Neuronal stem cell (in vitro differentiated cells): ENCODE data around the gene KTN1. TPM values are rescaled to one million over a fixed set of nuclear protein-coding genes. Genes with fewer than 3 reads are reported as not detected.

ENCODE experiments used
- DNase-seq: peaks from one replicate; pipeline ENCODE4 v3.0.0-alpha.2; 2013; ENCODE audit warnings: low spot score
- H2AFZ ChIP-seq: one replicate; pipeline ENCODE4 v1.6.1; 2013; ENCODE audit warnings: mild to moderate bottlenecking, low read length, inconsistent platforms
- H2AK5ac ChIP-seq: 2 replicates; pipeline ENCODE4 v1.6.1; 2013; ENCODE audit warnings: low read depth, mild to moderate bottlenecking, inconsistent platforms, low read length, moderate library complexity, mixed read lengths
- H2BK120ac ChIP-seq: 2 replicates; pipeline ENCODE4 v1.6.1; 2013; ENCODE audit warnings: low read depth, mild to moderate bottlenecking, inconsistent platforms, low read length, moderate library complexity, mixed read lengths
- H2BK12ac ChIP-seq: one replicate; pipeline ENCODE4 v1.6.1; 2013; ENCODE audit warnings: low read length, inconsistent platforms
- H2BK15ac ChIP-seq: 2 replicates; pipeline ENCODE4 v1.6.1; 2013; ENCODE audit warnings: mild to moderate bottlenecking, low read length, inconsistent platforms, mixed read lengths
- H2BK5ac ChIP-seq: one replicate; pipeline ENCODE4 v1.6.1; 2013; ENCODE audit warnings: inconsistent platforms, mild to moderate bottlenecking, low read length, moderate library complexity
- H3K14ac ChIP-seq: one replicate; pipeline ENCODE4 v1.6.1; 2013; ENCODE audit warnings: low read length, inconsistent platforms
- H3K18ac ChIP-seq: 2 replicates; pipeline ENCODE4 v1.6.1; 2013; ENCODE audit warnings: low read length, inconsistent platforms
- H3K23ac ChIP-seq: 2 replicates; pipeline ENCODE4 v1.6.1; 2013; ENCODE audit warnings: low read depth, mild to moderate bottlenecking, mixed read lengths, low read length, inconsistent platforms; ENCODE audit not compliant: poor library complexity
- H3K27ac ChIP-seq: replicated peaks from 3 replicates; pipeline ENCODE4 v1.5.1; 2013; ENCODE audit warnings: low read length, inconsistent platforms
- H3K27me3 ChIP-seq, 3 experiments: 2 replicates each; pipeline ENCODE4 v1.6.1; 2013; ENCODE audit warnings: low read length in 3 of 3, mild to moderate bottlenecking in 2 of 3, inconsistent platforms in 1 of 3, low read depth in 1 of 3, mixed read lengths in 1 of 3, moderate library complexity in 1 of 3; ENCODE audit not compliant: control insufficient read depth in 3 of 3, insufficient read depth in 3 of 3
- H3K36me3 ChIP-seq, 2 donors: replicated peaks in 1 of 2; 2 replicates each; pipeline ENCODE4 v1.6.1; 2013; ENCODE audit warnings: low read length in 2 of 2; ENCODE audit not compliant: control insufficient read depth in 2 of 2, insufficient read depth in 2 of 2
- H3K4ac ChIP-seq: 2 replicates; pipeline ENCODE4 v1.6.1; 2013; ENCODE audit warnings: inconsistent platforms, mild to moderate bottlenecking, low read length, moderate library complexity
- H3K4me1 ChIP-seq, 2 donors: 1 replicate in 1 of 2; 2 replicates in 1 of 2; pipeline ENCODE4 v1.6.1; 2013; ENCODE audit warnings: low read length in 2 of 2, low read depth in 1 of 2; ENCODE audit not compliant: control insufficient read depth in 2 of 2, insufficient read depth in 1 of 2
- H3K4me2 ChIP-seq: one replicate; pipeline ENCODE4 v1.6.1; 2013; ENCODE audit warnings: mild to moderate bottlenecking, low read length, inconsistent platforms; ENCODE audit not compliant: insufficient read depth, poor library complexity, severe bottlenecking
- H3K4me3 ChIP-seq, 2 donors: 2 replicates each; pipeline ENCODE4 v1.5.1; 2013; ENCODE audit warnings: low read length in 2 of 2, mild to moderate bottlenecking in 2 of 2, inconsistent platforms in 1 of 2, moderate library complexity in 1 of 2
- H3K79me1 ChIP-seq: one replicate; pipeline ENCODE4 v1.6.1; 2013; ENCODE audit warnings: low read depth, mild to moderate bottlenecking, inconsistent platforms, low read length, moderate library complexity
- H3K9ac ChIP-seq: one replicate; pipeline ENCODE4 v1.6.1; 2013; ENCODE audit warnings: mild to moderate bottlenecking, low read depth, low read length, inconsistent platforms; ENCODE audit not compliant: poor library complexity
- H3K9me3 ChIP-seq, 2 donors: replicated peaks in 1 of 2; 2 replicates each; pipeline versions ENCODE3 to v1.6.1; 2013; ENCODE audit warnings: low read length in 2 of 2, mild to moderate bottlenecking in 2 of 2, inconsistent platforms in 1 of 2, low read depth in 1 of 2, mixed read lengths in 1 of 2, moderate library complexity in 1 of 2; ENCODE audit not compliant: control insufficient read depth in 2 of 2, insufficient read depth in 1 of 2
- H4K8ac ChIP-seq: one replicate; pipeline ENCODE4 v1.6.1; 2013; ENCODE audit warnings: low read depth, mild to moderate bottlenecking, inconsistent platforms, low read length, moderate library complexity
- H4K91ac ChIP-seq: one replicate; pipeline ENCODE4 v1.6.1; 2013; ENCODE audit warnings: low read length, low read depth, mild to moderate bottlenecking, inconsistent platforms; ENCODE audit not compliant: poor library complexity
- WGBS, 2 donors: extraction: QIAGEN DNeasy Blood & Tissue Kit; methylation state at CpG; one replicate each; pipeline ENCODE4 v1.1.7; 2013; ENCODE audit warnings: missing lambda C conversion rate in 2 of 2, mixed read lengths in 1 of 2; ENCODE audit not compliant: insufficient read length in 2 of 2, insufficient replicate concordance in 1 of 2; ENCODE audit errors: extremely low coverage in 2 of 2; 5-methylcytosine and 5-hydroxymethylcytosine counted together
- small RNA-seq: library from polyadenylated mRNA; stranded (forward); fragments of <200 nt; extraction: miRNeasy Mini kit (QIAGEN cat#:217004); gene quantifications from one replicate; pipeline ENCODE3, GENCODE V24; 2013; ENCODE audit not compliant: insufficient read depth

KTN1 gene

DNA sequence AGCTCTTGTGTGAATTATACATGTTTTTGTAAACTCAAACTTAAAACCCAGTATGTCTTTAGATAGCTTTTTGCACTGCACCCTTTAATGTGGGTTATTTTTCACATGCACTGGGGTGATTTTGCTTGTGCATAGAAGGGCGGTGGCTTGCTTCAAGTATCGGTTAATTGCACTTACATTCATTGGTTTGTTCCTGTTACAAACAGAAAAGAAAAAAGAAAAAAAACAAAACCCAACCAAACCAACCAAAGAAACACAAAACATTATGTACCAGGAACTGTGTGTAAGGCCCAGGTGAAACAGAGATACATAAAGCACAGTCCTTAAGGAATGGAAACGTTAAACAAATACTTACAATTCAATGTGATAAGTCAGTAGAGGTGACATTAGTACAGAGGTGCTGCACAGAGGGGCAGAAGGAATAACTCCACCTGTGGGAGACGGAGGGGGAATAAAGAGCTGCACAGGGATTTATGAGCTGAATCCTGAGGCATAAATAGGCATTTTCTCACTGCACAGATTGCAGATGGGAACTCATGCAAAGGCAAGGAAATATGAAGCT, 151.4 kb downstream of the KTN1 start:
- Histone ChIP-seq H2AFZ (no peak overlapping the region), H3K4me3 (no peak overlapping the region), H3K4me2 (no peak overlapping the region), H3K36me3 (no peaks in the 10 kb centered on the region), H4K8ac (no peak overlapping the region), H3K9ac (no peak overlapping the region), H4K91ac (no peak overlapping the region), H3K27ac (no peak overlapping the region), H3K9me3 (peaks cover 0 to 8% of the 10 kb centered on the region in 2 donors), H3K18ac (no peak overlapping the region), H2BK12ac (no peak overlapping the region), H2AK5ac (no peak overlapping the region), H2BK120ac (no peak overlapping the region), H3K27me3 (no peaks in the 10 kb centered on the region), H2BK15ac (no peak overlapping the region), H3K79me1 (no peaks in the 10 kb centered on the region), H2BK5ac (no peak overlapping the region), H3K14ac (no peak overlapping the region), H3K4me1 (peaks cover 0 to 3% of the 10 kb centered on the region in 2 donors), H3K4ac (no peak overlapping the region), H3K23ac (no peak overlapping the region)
- DNase-seq, result no peak
- WGBS, 2 donors, result no CpG with 5 or more reads among the region's 4 CpGs

DNA sequence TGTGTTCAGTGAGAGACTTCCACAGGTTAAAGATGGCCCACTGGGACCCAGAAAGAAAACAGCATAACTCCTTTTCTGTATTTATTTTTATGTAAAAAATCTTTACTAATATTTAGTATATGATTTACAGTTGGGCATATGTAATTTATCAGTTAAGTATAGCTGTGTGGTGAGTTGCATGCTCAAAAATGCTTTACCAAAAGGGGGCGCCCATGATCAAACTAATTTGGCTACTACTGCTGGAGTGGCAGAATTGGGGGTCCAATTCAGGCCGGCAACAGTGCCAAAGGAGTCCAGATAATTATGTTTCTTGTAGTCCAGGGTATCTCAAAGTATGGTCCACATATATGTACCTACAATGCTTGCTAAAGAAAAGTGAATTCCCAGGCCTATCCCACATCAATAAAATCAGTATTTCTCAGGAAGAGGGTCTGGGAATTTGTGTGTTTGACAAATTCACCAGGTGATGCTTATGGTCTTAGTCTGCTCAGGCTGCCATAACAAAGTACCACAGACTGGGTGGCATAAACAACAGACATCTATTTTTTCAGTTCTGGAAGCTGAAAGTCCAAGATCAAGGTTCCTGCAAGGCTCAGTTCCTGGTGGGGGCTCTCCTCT, 152.0 kb downstream of the KTN1 start:
- no peak overlapping the region for H3K4ac ChIP-seq
- H4K91ac ChIP-seq, result no peak overlapping the region
- WGBS, 2 donors, result no CpG with 5 or more reads among the region's 2 CpGs
- no peak overlapping the region for H2BK120ac ChIP-seq
- H3K14ac ChIP-seq, result no peak overlapping the region
- no peak overlapping the region for H2BK15ac ChIP-seq
- H3K27me3 ChIP-seq, result no peaks in the 10 kb centered on the region
- no peaks in the 10 kb centered on the region for H3K79me1 ChIP-seq
- no peak overlapping the region for H2BK5ac ChIP-seq
- no peak overlapping the region for H2AFZ ChIP-seq
- H3K4me2 ChIP-seq, result no peak overlapping the region
- DNase-seq, result peak; percentile 43
- H3K4me3 ChIP-seq, result no peak overlapping the region
- H3K4me1 ChIP-seq, result peaks cover 0 to 3% of the 10 kb centered on the region in 2 donors
- H3K18ac ChIP-seq, result no peak overlapping the region
- H3K9ac ChIP-seq, result no peak overlapping the region
- no peaks in the 10 kb centered on the region for H3K36me3 ChIP-seq
- no peak overlapping the region for H4K8ac ChIP-seq
- H3K9me3 ChIP-seq, result peaks cover 0 to 8% of the 10 kb centered on the region in 2 donors
- H2AK5ac ChIP-seq, result no peak overlapping the region
- H3K27ac ChIP-seq, result no peak overlapping the region
- no peak overlapping the region for H2BK12ac ChIP-seq
- no peak overlapping the region for H3K23ac ChIP-seq

DNA sequence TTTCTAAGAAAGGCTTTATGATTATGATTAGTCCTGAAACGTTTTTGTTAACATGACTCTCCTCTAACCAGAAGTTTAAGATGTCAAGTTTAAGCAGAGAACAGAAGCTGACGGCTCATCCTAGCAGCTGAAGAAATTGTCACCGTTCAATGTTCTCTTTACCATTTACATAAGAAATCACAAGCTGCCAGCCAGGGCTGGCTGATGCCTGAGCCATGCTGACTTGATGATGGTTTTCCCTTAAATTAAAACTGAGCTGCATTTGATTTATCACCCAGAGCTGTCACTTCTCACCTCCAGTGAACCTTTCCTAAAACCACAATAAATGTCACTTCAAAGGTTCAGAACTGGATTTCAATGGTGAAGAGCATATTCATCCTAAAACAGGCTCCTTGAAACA, 153.6 kb downstream of the KTN1 start:
- Histone ChIP-seq H2BK12ac (no peak overlapping the region), H3K4me1 (peaks cover 0 to 3% of the 10 kb centered on the region in 2 donors), H2AFZ (no peak overlapping the region), H3K27me3 (no peaks in the 10 kb centered on the region), H3K27ac (no peak overlapping the region), H2BK5ac (no peak overlapping the region), H2BK120ac (no peak overlapping the region), H4K8ac (no peak overlapping the region), H4K91ac (no peak overlapping the region), H3K14ac (no peak overlapping the region), H3K4ac (no peak overlapping the region), H3K4me3 (no peak overlapping the region), H3K79me1 (no peaks in the 10 kb centered on the region), H3K18ac (no peak overlapping the region), H3K36me3 (no peaks in the 10 kb centered on the region), H3K9me3 (peaks cover 0 to 8% of the 10 kb centered on the region in 2 donors), H3K4me2 (no peak overlapping the region), H3K23ac (no peak overlapping the region), H3K9ac (no peak overlapping the region), H2AK5ac (no peak overlapping the region), H2BK15ac (no peak overlapping the region)
- DNase-seq, result no peak
- no CpG with 5 or more reads among the region's 3 CpGs for WGBS, 2 donors

Small RNA genes within 50 kb of the gene (small RNA-seq; reads per million reads assigned to genes)
- not detected for gene RF00019
